Islet precursor cell (in vitro differentiated cells): ENCODE results near the gene TMTC2.

ENCODE experiments used
- DNase-seq: peaks from one replicate; pipeline ENCODE4 v3.0.0-alpha.2; 2018

Gene TMTC2

DNA sequence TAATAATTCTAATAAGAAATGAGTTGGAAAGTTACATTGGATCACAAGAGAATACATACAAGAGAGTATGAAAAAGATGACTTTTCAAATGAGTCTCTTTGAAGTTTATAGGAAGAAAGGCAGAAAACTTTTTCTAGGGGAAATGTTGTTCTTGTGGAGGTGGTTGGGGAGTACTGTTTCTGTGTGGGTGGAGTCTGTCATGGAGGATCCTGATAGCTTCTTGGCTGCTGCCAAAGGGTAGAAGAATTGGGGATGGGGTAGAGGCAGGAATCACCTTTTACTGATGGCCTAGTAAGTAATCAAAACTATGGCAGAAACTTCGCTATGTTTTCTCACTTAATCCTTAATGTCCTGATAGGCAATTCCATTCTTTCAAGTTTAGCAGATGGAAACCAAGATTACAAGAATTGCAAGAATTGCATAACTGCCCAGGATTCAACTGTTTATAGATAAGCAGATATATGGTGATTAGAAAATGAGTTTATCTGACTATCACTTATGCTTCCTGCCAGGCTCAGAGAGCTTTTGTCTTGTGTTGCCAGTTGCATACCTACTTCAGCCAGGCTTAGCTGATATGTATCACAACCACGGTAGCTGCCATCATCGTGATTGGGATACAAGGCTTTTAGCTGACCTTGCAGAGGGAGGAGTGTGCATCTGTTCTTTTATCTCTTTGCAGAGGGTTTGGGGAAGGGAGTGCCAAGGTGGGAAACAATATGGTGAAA is 463.9 kb downstream of the TMTC2 start:
- DNase-seq, result no peak

- DNase-seq, result no peak
Measured at GRCh38 chr12:83153177-83153576, 466.5 kb downstream of the TMTC2 start.

GRCh38 chr12:83156815-83157214 is 470.1 kb downstream of the TMTC2 start:
- DNase-seq, result no peak

GRCh38 chr12:83157604-83158003 is 470.9 kb downstream of the TMTC2 start:
- DNase-seq, result no peak

DNA sequence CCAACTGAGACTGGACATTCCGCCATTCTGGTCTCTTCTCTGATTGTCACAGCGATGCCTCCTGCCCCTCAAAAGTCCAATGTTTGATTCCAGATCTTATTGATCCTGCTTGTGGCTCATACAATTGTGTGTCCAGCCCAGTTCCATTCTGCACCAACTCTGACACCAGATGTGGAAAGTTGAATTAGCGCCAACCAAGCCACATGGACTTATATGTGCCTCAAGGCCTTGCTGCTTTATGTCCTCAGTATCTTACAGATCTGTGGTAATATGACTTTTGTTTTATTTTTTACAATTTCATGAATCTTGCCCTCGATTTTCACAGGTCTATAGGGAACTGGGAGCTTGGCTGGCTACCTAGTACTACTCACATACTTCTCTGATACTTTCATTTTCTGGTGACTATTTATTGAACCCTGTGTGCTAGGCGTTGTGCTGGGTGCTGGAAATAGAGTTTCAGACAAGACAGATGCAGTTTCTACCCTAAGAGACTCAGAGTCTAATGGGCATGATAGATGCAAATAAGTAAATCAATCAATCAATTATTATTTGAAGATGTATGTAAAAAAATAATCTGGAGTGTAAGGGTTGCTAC is 472.0 kb downstream of the TMTC2 start:
- DNase-seq, result no peak

- no peak for DNase-seq
Measured at GRCh38 chr12:83161456-83161855, 474.8 kb downstream of the TMTC2 start.

GRCh38 chr12:83168751-83169150 is 482.0 kb downstream of the TMTC2 start:
- no peak for DNase-seq

DNA sequence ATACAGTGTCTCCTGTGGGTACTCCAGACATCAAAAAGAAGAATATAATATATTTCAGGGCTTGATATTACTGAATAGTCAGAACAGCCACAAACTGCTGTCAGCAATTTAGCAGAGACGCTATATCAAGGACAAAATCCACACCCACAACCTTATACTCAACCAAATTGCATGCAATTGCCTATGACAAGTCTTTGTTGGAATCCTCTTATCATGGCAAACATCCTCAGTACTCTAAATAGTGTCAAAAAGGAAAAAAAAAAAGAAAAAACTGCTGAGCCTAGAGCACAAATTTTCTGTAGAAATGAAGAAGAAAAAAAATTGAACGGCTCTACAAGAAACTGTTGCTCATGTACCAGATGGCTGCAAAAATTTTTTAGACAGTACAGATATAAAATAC is 485.7 kb downstream of the TMTC2 start:
- DNase-seq, result no peak

DNA sequence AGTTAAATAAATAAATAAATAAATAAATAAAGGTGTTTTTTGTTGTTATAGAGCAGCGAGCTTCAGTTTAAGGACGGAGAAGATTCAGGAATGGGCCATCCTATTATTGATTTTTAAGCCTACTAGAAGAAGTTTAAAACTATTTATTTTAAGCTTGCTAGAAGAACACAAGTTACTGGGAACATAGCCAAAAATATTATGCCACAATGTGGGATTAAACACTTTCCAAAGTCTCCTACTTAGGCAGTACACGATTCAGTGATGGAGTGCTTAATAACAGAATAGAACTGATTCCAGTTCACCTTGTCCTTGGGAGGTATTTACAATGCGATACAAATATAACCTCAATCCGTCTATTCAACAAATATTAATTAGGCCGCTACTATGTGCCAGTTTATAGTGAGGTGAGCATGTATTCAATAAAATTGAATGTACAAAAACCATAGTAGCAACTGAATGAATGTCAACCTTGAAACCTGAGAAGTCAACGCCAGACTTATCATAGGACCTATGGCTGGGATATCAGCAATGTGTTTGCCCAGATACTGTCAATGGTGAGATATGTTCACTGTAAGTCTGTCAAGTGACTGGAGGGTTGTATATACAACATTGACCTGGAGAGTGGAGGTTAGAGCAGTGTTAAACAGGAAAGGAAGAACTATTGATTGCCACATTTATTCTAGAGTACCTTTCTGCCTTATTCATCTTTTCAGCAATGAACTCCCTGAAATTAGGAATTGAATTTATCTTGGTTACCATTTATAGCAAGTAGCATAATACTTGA is 486.4 kb downstream of the TMTC2 start:
- no peak for DNase-seq

GRCh38 chr12:83179999-83180398 is 493.3 kb downstream of the TMTC2 start:
- DNase-seq, result no peak

GRCh38 chr12:83181074-83181473 is 494.4 kb downstream of the TMTC2 start:
- no peak for DNase-seq

DNA sequence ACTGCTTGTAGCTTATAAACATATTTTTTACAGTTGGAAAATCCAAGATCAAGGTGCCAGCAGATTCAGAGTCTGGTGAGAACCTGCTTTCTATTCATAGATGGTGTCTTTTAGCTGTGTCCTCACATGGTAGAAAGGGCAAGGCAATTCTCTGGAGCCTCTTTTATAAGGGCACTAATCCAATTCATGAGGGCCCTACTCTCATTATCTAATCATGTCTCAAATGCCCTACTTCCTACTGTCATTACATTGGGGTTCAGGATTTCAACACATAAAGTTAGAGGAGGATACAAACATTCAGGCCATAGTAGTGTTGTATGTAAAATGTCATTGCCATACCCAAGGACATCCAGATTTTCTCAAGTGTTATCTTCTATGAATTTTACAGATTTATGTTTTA is 496.4 kb downstream of the TMTC2 start:
- DNase-seq, result no peak
